Spinal cord (tissue), 10 donors: ENCODE measurements around the gene CNOT11. TPM values are rescaled to one million over a fixed set of nuclear protein-coding genes. Genes with fewer than 3 reads are reported as not detected.

Experiments used
- DNase-seq, 6 donors: peaks; one replicate each; pipeline versions ENCODE4 v3.0.0 to v3.0.0-alpha.2; 2013 to 2015; ENCODE audit warnings: low spot score in 6 of 6, low read depth in 4 of 6
- H3K27ac ChIP-seq: one replicate; pipeline ENCODE4 v1.5.1; 2013; ENCODE audit warnings: low read depth, low read length, control low read depth
- H3K27me3 ChIP-seq: one replicate; pipeline ENCODE4 v1.6.1; 2013; ENCODE audit warnings: low read length; ENCODE audit not compliant: control insufficient read depth, insufficient read depth
- H3K36me3 ChIP-seq: one replicate; pipeline ENCODE4 v1.6.1; 2013; ENCODE audit warnings: low read length; ENCODE audit not compliant: control insufficient read depth, insufficient read depth
- H3K4me1 ChIP-seq: one replicate; pipeline ENCODE4 v1.6.1; 2013; ENCODE audit warnings: low read length; ENCODE audit not compliant: control insufficient read depth, insufficient read depth
- H3K4me3 ChIP-seq: one replicate; pipeline ENCODE4 v1.5.1; 2013; ENCODE audit warnings: low read depth, low read length, control low read depth
- H3K9me3 ChIP-seq: one replicate; pipeline ENCODE4 v1.6.1; 2013; ENCODE audit warnings: low read length; ENCODE audit not compliant: control insufficient read depth, insufficient read depth
- WGBS: methylation state at CpG from one replicate; pipeline ENCODE4 v1.1.5; 2013; ENCODE audit warnings: missing lambda C conversion rate; ENCODE audit not compliant: insufficient coverage; 5-methylcytosine and 5-hydroxymethylcytosine counted together
- polyA plus RNA-seq, 2 donors: library from polyadenylated mRNA; unstranded; fragments of 120-200 nt; gene quantifications; one replicate each; pipeline ENCODE4 v1.2.1, GENCODE V29; 2013; ENCODE audit not compliant: insufficient read length in 2 of 2
- total RNA-seq, 2 donors: library from RNA; depleted of rRNA in 1 of 2; stranded (reverse); fragments of 120-200 nt in 1 of 2; fragments of >200 nt in 1 of 2; gene quantifications; one replicate each; pipeline versions ENCODE4 v1.2.3 to v1.2.4, GENCODE V29; 2013 to 2014
- donor health status: healthy.

CNOT11 gene
- total and polyA plus RNA-seq, 4 donors: 18.6 to 42.5 (median 33.1) TPM

DNA sequence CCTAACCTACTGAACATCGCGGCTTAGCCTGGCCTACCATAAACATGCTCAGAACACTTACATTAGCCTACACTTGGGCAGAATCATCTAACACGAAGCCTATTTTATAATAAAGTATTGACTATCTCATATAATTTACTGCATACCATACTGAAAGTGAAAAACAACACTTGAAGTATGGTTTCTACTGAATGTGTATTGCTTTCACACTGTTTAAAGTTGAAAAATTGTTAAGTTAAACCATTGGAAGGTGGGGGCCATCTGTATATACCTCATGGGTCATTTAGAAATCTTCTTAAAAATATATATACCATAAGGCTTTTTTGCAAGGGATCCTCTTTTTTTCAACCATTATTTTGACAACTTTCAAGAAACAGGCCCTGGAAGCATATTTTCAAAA, 39.3 kb downstream of the CNOT11 start:
- Histone ChIP-seq H3K9me3 (no peaks in the 10 kb centered on the region), H3K36me3 (peaks cover 12% of the 10 kb centered on the region), H3K4me1 (no peaks in the 10 kb centered on the region), H3K27me3 (no peaks in the 10 kb centered on the region), H3K4me3 (no peak overlapping the region), H3K27ac (no peak overlapping the region)
- DNase-seq: no peak
- WGBS: no CpG with 5 or more reads among the region's 3 CpGs

DNA sequence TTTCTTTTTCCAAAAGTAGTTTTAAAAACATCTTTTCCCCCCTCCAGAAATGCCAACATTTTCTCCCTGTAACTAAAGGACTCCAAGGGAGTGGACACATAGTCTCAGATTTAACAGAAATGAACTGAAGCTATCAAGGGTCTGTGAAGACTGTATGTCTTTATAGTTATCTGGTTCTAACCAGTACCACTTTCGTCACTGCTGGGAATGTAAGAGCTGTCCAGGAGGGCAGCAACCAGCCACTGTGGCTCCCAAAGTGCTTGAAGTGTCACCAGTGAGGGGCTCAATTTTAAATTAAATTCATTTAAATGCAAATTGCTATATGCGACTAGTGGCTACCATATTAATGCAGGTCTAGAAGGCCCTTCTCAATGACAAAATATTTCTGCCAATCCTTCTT, 40.9 kb downstream of the CNOT11 start:
- WGBS: no CpG with 5 or more reads among the region's 2 CpGs

DNA sequence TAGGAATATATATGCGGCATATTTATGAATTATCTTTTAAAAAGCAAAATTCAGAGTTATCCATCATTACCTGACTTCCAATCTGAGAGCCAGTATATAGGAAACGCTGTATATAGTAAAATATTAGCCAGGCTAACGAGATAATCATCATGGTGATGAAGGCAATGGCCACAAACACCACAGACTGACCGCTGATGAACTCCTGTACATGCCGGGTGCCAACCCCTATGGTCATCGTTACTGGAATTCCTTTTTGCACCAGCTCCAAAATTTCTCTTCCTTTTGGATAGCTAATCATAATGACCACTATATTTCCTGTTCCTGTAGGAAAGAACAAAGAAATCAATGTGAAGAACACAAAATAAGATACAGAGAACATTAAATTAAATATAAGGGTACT, 42.2 kb downstream of the CNOT11 start:
- peaks cover 5% of the 10 kb centered on the region for H3K36me3 ChIP-seq
- WGBS: 100% methylated on average over 3 of the region's 6 CpGs
- H3K27me3 ChIP-seq: no peaks in the 10 kb centered on the region
- H3K4me1 ChIP-seq: no peaks in the 10 kb centered on the region
- H3K9me3 ChIP-seq: no peaks in the 10 kb centered on the region
- H3K4me3 ChIP-seq: no peak overlapping the region
- DNase-seq: no peak
- no peak overlapping the region for H3K27ac ChIP-seq

More for the DNA sequence above, 40.9 kb downstream of the CNOT11 start:
- Histone ChIP-seq H3K4me1 (no peaks in the 10 kb centered on the region), H3K27me3 (no peaks in the 10 kb centered on the region), H3K27ac (no peak overlapping the region), H3K9me3 (no peaks in the 10 kb centered on the region), H3K4me3 (no peak overlapping the region), H3K36me3 (peaks cover 5% of the 10 kb centered on the region)
- no peak for DNase-seq

DNA sequence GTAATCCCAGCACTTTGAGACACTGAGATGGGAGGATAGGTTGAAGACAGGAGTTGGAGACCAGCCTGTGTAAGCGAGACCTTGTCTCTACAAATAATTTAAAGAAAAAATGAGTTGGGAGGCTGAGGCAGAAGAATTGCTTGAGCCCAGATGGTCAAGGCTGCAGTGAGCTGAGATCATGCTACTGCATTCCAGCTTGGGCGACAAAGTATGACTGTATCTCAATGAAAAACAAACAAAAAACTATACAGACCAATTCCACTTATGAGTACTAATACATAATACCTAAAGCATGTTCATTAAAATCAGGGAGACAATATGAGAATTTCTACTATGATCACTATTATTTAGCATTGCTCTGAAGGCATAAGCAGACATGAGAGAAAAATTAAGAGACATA, 43.2 kb downstream of the CNOT11 start:
- Histone ChIP-seq H3K36me3 (peaks cover 5% of the 10 kb centered on the region), H3K4me1 (peaks cover 3% of the 10 kb centered on the region), H3K4me3 (no peak overlapping the region), H3K27me3 (no peaks in the 10 kb centered on the region), H3K9me3 (no peaks in the 10 kb centered on the region), H3K27ac (no peak overlapping the region)
- no CpG with 5 or more reads among the region's 2 CpGs for WGBS
- DNase-seq: no peak

DNA sequence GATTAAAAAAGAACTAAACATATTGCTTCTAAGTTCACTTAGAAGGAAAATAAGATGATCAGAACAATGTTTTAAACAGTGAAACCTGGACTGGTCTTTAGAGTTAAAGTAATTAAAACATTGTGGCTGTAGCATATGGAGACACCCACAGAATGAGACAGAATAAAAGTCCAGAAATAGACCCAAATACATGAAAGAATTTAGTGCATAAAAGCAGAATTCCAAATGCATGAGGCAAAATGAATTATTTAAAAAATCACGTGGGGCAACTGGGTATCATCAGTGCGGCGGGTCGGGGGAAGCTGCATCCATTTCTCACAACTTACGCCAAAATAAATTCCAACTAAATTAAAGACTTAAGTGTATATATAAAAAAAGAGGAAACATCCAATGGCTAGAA, 43.7 kb downstream of the CNOT11 start:
- Histone ChIP-seq H3K27me3 (no peaks in the 10 kb centered on the region), H3K4me3 (no peak overlapping the region), H3K36me3 (peaks cover 3% of the 10 kb centered on the region), H3K4me1 (peaks cover 3% of the 10 kb centered on the region), H3K27ac (no peak overlapping the region), H3K9me3 (no peaks in the 10 kb centered on the region)
- no peak for DNase-seq
- WGBS: no CpG with 5 or more reads among the region's 5 CpGs

DNA sequence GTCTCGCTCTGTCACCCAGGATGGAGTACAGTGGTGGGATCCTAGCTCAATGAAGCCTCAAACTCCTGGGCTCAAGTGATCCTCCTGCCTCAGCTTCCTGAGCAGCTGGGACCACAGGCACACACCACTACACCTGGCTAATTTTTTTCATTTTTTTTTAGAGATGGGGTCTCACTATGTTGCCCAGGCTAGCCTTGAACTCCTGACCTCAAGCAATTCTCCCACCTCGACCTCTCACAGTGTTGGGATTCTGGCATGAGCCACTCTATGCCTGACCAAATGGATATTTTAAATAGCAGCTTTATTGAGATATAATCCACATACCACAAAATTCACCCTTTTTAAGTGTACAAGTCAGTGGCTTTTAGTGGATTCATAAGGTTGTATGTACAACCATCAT, 44.7 kb downstream of the CNOT11 start:
- no CpG with 5 or more reads among the region's 2 CpGs for WGBS
- H3K36me3 ChIP-seq: peaks cover 2% of the 10 kb centered on the region
- H3K27me3 ChIP-seq: no peaks in the 10 kb centered on the region
- no peak for DNase-seq
- H3K4me1 ChIP-seq: peaks cover 3% of the 10 kb centered on the region
- H3K4me3 ChIP-seq: no peak overlapping the region
- H3K9me3 ChIP-seq: no peaks in the 10 kb centered on the region
- no peak overlapping the region for H3K27ac ChIP-seq

DNA sequence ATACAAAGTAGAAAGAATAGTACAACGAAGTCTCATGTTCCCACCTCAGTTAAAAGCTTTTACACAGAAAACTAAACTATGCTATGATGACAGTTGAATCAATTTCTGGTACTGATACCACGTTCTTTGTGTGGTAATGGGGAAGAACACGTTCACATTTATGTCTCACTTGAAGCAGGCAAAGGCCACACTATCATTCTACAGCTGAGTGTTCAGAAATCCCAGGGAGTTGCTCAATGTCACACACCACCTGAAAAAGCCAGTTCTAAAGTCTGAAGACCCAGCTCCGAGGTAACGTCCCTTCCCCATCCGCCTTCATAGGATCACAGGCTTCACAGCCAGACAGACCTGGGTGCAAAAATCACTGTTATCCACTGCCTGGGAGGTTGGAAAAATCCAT, 46.9 kb downstream of the CNOT11 start:
- H3K27me3 ChIP-seq: no peaks in the 10 kb centered on the region
- no peak overlapping the region for H3K4me3 ChIP-seq
- no CpG with 5 or more reads among the region's 6 CpGs for WGBS
- no peak for DNase-seq
- H3K9me3 ChIP-seq: no peaks in the 10 kb centered on the region
- peaks cover 4% of the 10 kb centered on the region for H3K36me3 ChIP-seq
- peaks cover 7% of the 10 kb centered on the region for H3K4me1 ChIP-seq
- H3K27ac ChIP-seq: no peak overlapping the region

DNA sequence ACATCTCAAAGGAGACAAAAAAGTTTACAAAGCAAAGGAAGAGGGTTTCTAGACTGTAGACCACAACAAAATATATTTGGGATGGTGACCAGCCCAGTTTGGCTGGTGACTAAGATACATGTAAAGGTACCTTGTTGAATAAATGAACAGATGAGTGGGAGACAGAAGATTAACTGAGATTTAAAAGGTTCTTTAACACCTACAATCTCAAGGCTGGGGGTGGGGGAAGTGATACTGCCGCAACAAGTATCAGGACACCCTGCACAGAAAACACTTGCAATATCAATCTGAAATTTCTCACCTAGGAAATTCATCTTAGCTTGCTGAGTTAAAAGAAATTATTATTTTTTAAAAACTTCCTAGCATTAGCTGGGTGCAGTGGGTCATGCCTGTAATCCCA, 47.5 kb downstream of the CNOT11 start:
- H3K9me3 ChIP-seq: no peaks in the 10 kb centered on the region
- no peaks in the 10 kb centered on the region for H3K27me3 ChIP-seq
- WGBS: no CpG with 5 or more reads among the region's 1 CpG
- H3K4me1 ChIP-seq: peaks cover 7% of the 10 kb centered on the region
- no peak overlapping the region for H3K27ac ChIP-seq
- H3K36me3 ChIP-seq: peaks cover 4% of the 10 kb centered on the region
- no peak overlapping the region for H3K4me3 ChIP-seq
- DNase-seq: no peak

DNA sequence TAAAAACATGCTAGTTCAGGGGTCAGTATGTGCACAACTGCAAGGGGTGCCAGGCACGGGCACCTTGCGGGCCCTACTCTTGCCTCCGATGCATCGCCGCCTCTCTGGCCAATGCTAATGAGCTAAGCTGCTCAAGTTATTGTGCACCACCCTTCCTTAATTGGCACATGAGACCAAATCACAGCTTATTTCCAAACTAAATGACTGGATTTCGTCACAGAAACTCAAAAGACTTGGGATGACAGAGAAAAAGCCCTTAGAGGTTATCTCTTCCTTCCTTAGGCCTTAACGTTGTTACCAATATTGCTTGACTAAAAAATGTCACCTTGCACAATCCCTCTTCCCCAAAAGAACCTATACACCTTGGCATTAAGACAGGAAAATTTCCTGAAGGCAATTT, 48.1 kb downstream of the CNOT11 start:
- DNase-seq: no peak
- Histone ChIP-seq H3K4me3 (no peak overlapping the region), H3K27ac (no peak overlapping the region), H3K27me3 (no peaks in the 10 kb centered on the region), H3K36me3 (peaks cover 6% of the 10 kb centered on the region), H3K4me1 (peaks cover 10% of the 10 kb centered on the region), H3K9me3 (no peaks in the 10 kb centered on the region)
- WGBS: 55% methylated on average over 3 of the region's 7 CpGs

DNA sequence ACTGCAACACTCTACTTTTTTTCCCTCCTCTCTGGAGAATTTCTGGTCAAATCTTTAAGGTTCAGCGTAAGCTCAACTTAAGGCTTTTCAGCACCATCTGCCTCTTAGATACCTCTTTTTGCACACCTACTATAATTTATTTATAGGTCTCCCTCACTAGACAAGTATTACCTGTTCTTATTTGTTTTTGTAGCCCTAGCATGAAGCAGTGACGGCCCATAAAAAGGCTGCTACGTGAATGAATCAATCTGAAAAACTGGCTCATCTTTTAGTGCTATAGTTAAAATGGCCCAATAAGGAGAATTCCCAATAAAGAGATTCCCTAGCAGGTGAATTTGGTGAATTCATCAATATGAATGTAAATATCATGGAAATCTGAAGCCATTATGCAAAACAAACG, 49.3 kb downstream of the CNOT11 start:
- Histone ChIP-seq H3K4me1 (peaks cover 15% of the 10 kb centered on the region), H3K9me3 (no peaks in the 10 kb centered on the region), H3K4me3 (no peak overlapping the region), H3K27ac (no peak overlapping the region), H3K36me3 (peaks cover 6% of the 10 kb centered on the region), H3K27me3 (no peaks in the 10 kb centered on the region)
- WGBS: no CpG with 5 or more reads among the region's 4 CpGs
- DNase-seq: no peak
